Measurements from ENCODE around the gene GNPAT. TPM values are rescaled to one million over a fixed set of nuclear protein-coding genes. Genes with fewer than 3 reads are reported as not detected.
"Not testable (repeated sequence)": the region's sequence is repeated elsewhere in the genome, so short reads cannot be mapped to it uniquely, and the experiment has no call there.

Gene GNPAT
- polyA plus RNA-seq, 1 donor from 2014 or later: 40.1 TPM

- H3K4me3 Mint-ChIP-seq: no peak overlapping the region
- peak overlapping the region in 1 of 3 donors; percentile 39 for H3K27ac Mint-ChIP-seq
- H3K27me3 Mint-ChIP-seq: peaks cover 5% of the 10 kb centered on the region
- H3K4me1 Mint-ChIP-seq: peaks cover 6 to 9% (median 7%) of the 10 kb centered on the region in 3 donors
- H3K36me3 Mint-ChIP-seq: no peaks in the 10 kb centered on the region
- H3K9me3 Mint-ChIP-seq: no peaks in the 10 kb centered on the region
These were observed 33.6 kb upstream of the GNPAT start for GRCh38 chr1:231207437-231207836.

DNA sequence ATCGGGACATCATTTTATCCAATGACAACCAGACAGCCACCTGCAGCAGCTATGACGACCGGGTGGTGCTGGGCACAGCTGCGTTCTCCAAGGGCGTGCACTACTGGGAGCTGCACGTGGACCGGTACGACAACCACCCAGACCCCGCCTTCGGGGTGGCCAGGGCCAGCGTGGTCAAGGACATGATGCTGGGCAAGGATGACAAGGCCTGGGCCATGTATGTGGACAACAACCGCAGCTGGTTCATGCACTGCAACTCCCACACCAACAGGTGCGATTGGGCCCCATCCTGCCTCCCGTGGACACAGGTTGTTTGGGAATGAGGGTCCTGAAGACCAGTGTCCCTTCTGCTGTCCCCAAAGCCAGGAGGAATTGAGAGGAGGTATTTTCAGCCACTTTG, 32.0 kb upstream of the GNPAT start:
- Mint-ChIP-seq H3K9me3 (no peaks in the 10 kb centered on the region), H3K27ac (no peak overlapping the region), H3K4me3 (no peak overlapping the region), H3K4me1 (peaks cover 6 to 9% (median 7%) of the 10 kb centered on the region in 3 donors), H3K36me3 (no peaks in the 10 kb centered on the region), H3K27me3 (peaks cover 5% of the 10 kb centered on the region)

- no peaks in the 10 kb centered on the region for H3K36me3 Mint-ChIP-seq
- H3K4me3 Mint-ChIP-seq: peak overlapping the region in 1 of 4 donors; percentile 58
- H3K27me3 Mint-ChIP-seq: peaks cover under 1% of the 10 kb centered on the region
- H3K27ac Mint-ChIP-seq: no peak overlapping the region
- no peaks in the 10 kb centered on the region for H3K9me3 Mint-ChIP-seq
- peaks cover 6 to 11% (median 7%) of the 10 kb centered on the region in 3 donors for H3K4me1 Mint-ChIP-seq
These were observed 31.5 kb upstream of the GNPAT start for GRCh38 chr1:231209531-231209930.

GRCh38 chr1:231210126-231210525, 30.9 kb upstream of the GNPAT start:
- no peaks in the 10 kb centered on the region for H3K36me3 Mint-ChIP-seq
- no peaks in the 10 kb centered on the region for H3K27me3 Mint-ChIP-seq
- no peaks in the 10 kb centered on the region for H3K9me3 Mint-ChIP-seq
- no peak overlapping the region for H3K27ac Mint-ChIP-seq
- H3K4me3 Mint-ChIP-seq: no peak overlapping the region
- peaks cover 11 to 14% (median 12%) of the 10 kb centered on the region in 3 donors for H3K4me1 Mint-ChIP-seq

DNA sequence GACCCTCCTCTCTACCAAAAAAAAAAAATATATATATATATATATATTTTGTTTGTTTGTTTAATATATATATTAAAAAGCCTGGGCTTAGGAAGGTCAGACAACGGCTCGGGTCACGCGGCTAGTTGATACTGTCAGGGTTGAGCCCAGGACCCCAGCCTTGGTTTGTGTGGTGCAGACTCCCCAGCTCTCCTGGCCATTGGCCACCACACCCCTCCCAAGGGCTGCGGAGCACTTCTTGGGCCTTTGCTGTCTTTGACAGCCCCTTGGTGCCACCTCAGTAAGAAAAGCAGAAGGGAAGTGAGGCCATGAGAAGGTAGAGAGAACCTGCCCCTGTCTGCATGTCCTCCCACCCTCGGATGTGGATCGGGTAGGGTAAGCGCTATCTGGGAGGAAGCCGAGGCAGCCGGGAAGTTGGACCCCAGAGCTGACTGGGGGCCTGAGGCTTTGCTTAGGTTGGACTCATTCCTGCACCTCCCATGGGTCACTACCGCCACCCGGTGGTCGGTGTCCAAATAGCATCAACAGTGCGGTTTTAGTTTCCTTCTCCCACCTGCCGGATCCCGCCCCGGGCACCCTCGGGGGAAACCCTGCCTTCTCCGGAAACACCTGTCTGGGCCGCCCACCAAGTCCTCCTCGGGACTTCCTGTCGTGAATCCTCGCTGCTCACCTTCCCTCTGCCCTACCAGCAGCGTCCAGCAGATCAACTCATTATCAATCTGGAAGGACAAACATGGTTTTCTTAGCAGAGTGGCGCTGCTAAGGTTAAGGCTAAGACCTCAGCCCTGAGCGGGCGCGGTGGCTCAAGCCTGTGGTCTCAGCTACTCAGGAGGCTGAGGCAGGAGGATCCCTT, 29.8 kb upstream of the GNPAT start:
- Mint-ChIP-seq H3K36me3 (no peaks in the 10 kb centered on the region), H3K4me3 (peak overlapping the region; percentile 66 to 94 (median 84)), H3K27ac (peak overlapping the region; percentile 57 to 89 (median 59))

DNA sequence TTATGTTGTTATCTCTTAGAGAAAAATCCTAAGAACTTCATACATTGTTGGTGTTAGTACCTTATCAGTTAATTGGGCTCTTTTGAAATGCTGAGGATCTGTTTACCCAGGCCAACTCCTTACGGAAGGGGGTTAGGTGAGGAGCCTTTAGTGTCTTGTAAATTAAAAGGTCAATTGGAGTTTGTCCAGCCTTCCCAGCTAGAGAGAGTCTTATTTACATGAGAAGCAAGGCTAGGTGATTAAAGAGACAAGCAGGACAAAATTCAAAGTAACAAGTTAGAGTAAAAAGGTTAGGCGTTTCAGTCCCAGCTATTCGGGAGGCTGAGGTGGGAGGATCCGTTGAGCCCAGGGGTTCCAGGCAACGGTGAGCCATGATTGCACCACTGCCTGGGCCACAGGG, 28.7 kb upstream of the GNPAT start:
- H3K27me3 Mint-ChIP-seq: not testable (repeated sequence)
- peak overlapping the region in 1 of 3 donors; percentile 75 for H3K27ac Mint-ChIP-seq

More for the DNA sequence above, 29.8 kb upstream of the GNPAT start:
- Mint-ChIP-seq H3K4me1 (peaks cover 22 to 24% (median 23%) of the 10 kb centered on the region in 3 donors), H3K27me3 (no peaks in the 10 kb centered on the region), H3K9me3 (no peaks in the 10 kb centered on the region)

GRCh38 chr1:231213831-231214573, 27.0 kb upstream of the GNPAT start:
- Mint-ChIP-seq H3K9me3 (no peaks in the 10 kb centered on the region), H3K27me3 (no peaks in the 10 kb centered on the region), H3K27ac (peak overlapping the region in 1 of 3 donors; percentile 84), H3K4me1 (peaks cover 24 to 29% (median 29%) of the 10 kb centered on the region in 3 donors), H3K4me3 (peak overlapping the region in 3 of 4 donors; percentile 12 to 66 (median 59)), H3K36me3 (no peaks in the 10 kb centered on the region)

More for the DNA sequence above, 28.7 kb upstream of the GNPAT start:
- H3K4me1 Mint-ChIP-seq: peaks cover 24 to 26% (median 24%) of the 10 kb centered on the region in 3 donors
- H3K4me3 Mint-ChIP-seq: peak overlapping the region in 2 of 4 donors; percentile 19 to 85
- not testable (repeated sequence) for H3K9me3 Mint-ChIP-seq, H3K36me3 Mint-ChIP-seq

DNA sequence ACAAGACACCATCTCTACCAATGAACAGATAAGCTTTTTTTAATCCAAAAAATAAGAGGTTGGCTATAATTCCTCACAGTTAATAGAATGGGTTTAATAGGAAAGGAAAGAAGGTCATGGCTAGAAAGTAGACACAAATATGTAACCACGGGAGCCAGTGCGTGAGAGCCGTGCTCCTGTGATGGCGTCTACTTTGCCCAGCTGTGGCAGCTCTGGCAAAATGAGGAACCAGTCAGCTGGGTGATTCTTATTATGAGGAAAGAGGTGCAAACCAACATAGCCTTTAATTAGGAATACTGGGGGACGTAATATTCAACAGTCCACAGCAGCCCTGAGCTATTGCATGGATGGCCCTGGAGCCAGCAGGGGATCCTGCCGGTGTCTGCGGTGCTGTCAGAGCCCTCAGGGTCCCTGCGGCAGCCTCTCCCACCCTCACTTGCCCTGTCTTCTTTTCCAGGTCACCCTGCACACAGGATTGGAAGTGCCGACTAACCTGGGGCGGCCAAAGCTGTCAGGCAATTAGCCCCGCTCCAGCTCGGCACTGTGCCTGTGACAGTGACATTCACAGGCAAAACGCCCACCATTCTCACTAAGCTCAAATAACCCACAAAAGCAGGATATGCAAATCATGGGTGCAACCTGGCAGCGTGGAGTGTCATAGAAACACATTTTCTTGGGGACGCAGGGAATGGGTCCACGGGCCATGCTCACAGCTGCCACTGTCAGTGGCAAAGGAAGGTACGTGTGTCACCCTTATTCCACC, 25.9 kb upstream of the GNPAT start:
- no peaks in the 10 kb centered on the region for H3K27me3 Mint-ChIP-seq
- H3K4me3 Mint-ChIP-seq: peak overlapping the region; percentile 66 to 92 (median 84)
- H3K36me3 Mint-ChIP-seq: no peaks in the 10 kb centered on the region
- H3K27ac Mint-ChIP-seq: peak overlapping the region; percentile 26 to 84 (median 68)
- H3K4me1 Mint-ChIP-seq: peaks cover 24 to 29% (median 29%) of the 10 kb centered on the region in 3 donors
- H3K9me3 Mint-ChIP-seq: no peaks in the 10 kb centered on the region

- Mint-ChIP-seq H3K27me3 (no peaks in the 10 kb centered on the region), H3K9me3 (no peaks in the 10 kb centered on the region), H3K27ac (peak overlapping the region in 1 of 3 donors; percentile 84), H3K4me1 (peaks cover 24 to 29% (median 29%) of the 10 kb centered on the region in 3 donors), H3K36me3 (no peaks in the 10 kb centered on the region), H3K4me3 (peak overlapping the region; percentile 66 to 92 (median 84))
These were observed 25.2 kb upstream of the GNPAT start for GRCh38 chr1:231215681-231216385.

DNA sequence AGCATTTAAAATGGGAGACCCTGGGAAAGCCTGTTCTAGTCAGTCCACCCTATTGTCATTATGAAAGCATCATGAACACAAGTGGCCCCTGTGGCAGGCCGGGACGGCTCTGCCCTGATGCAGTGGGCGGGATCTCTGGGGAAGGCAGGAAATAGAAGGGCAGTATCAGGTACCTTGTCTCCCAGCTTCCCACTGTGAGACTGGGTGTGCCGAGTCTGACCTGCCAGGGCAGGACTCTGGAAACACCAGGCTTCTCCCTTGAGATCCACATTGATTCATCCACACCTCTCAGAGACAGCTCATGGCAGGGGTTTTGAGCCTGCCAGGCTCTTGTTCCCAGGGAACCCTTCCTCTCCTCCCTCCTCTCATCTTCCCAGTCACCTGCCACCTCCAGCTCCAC, 24.5 kb upstream of the GNPAT start:
- peaks cover 20 to 26% (median 24%) of the 10 kb centered on the region in 3 donors for H3K4me1 Mint-ChIP-seq

DNA sequence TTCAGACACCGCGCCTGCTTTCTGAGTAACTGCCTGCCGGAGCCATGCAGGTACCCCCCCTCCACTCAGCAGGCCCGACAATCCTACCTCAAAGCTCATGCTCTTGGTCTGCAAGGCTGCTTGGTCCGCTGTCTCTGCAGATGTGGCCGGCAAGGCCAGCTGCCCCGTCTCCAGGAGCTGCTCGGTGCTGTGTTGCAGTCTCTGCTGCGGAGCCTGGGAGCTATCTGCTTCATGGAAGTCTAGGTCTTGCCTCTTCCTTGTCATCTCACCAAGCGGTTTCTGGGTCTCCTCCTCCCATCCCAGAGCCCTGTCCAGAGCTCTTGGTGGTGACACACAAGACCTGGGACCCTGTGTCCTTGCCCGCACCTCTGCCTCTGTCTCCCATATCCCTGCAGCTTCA, 24.0 kb upstream of the GNPAT start:
- H3K27ac Mint-ChIP-seq: peak overlapping the region in 1 of 3 donors; percentile 35
- H3K36me3 Mint-ChIP-seq: no peaks in the 10 kb centered on the region
- no peaks in the 10 kb centered on the region for H3K27me3 Mint-ChIP-seq

More for the DNA sequence above, 24.5 kb upstream of the GNPAT start:
- H3K27ac Mint-ChIP-seq: peak overlapping the region in 1 of 3 donors; percentile 35
- no peaks in the 10 kb centered on the region for H3K36me3 Mint-ChIP-seq
- no peaks in the 10 kb centered on the region for H3K27me3 Mint-ChIP-seq
- no peaks in the 10 kb centered on the region for H3K9me3 Mint-ChIP-seq
- peak overlapping the region in 3 of 4 donors; percentile 66 to 92 (median 90) for H3K4me3 Mint-ChIP-seq

GRCh38 chr1:231218078-231218477, 22.9 kb upstream of the GNPAT start:
- H3K36me3 Mint-ChIP-seq: no peaks in the 10 kb centered on the region
- H3K4me1 Mint-ChIP-seq: peaks cover 17 to 22% (median 20%) of the 10 kb centered on the region in 3 donors
- no peak overlapping the region for H3K27ac Mint-ChIP-seq
- peak overlapping the region in 1 of 4 donors; percentile 52 for H3K4me3 Mint-ChIP-seq
- no peaks in the 10 kb centered on the region for H3K27me3 Mint-ChIP-seq
- no peaks in the 10 kb centered on the region for H3K9me3 Mint-ChIP-seq

More for the DNA sequence above, 24.0 kb upstream of the GNPAT start:
- H3K4me3 Mint-ChIP-seq: peak overlapping the region in 2 of 4 donors; percentile 77
- H3K9me3 Mint-ChIP-seq: no peaks in the 10 kb centered on the region
- peaks cover 18 to 22% (median 20%) of the 10 kb centered on the region in 3 donors for H3K4me1 Mint-ChIP-seq

DNA sequence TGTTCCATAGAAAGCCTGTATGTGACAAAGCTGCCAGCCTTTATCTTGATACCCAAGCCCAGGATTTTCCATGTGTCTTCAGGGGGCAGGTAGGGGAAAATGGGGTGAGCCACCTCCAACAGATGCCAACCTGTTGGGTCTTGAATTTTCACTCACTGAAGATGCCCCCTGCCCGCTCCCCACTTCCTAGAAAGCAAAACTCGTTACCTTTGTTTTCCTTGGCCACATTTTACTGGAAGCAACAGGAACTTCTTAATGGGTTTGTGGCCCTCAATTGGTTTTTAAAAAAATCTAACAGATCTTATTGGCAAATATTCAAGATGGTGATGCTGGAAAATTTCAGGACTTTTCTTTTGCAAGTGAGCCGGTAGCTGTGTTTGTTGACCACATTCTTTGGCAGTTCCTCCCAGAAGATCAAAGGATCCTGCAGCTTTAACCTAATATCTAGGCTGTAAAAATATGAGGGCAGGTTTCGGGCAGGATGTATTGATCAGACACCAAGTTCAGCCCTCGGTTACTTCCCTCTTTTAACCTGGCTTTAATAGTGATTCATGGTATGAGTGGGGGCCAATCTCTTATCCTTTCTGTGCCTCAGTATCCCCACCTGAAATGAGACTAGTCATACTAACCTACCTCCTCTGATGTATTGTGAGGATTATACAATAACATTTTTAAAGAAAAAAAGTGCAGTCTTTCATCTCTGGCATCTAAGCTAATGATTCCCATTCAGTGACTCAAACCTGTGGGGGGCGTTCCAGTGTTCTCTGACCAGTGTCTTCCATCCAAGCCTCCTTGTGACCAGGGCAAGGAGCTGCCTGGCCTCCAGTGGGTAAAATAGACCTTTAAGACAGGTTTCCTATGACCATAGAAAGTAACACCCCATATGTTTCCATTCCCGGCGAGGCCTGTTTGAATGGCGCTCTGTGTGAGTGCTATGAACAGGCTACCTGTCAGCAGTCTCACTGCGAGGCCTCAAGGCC, 21.3 kb upstream of the GNPAT start:
- no peak overlapping the region for H3K27ac Mint-ChIP-seq
- H3K36me3 Mint-ChIP-seq: peaks cover 4% of the 10 kb centered on the region
- H3K4me1 Mint-ChIP-seq: peaks cover 17 to 21% (median 18%) of the 10 kb centered on the region in 3 donors

More for the DNA sequence above, 21.3 kb upstream of the GNPAT start:
- H3K27me3 Mint-ChIP-seq: no peaks in the 10 kb centered on the region
- no peak overlapping the region for H3K4me3 Mint-ChIP-seq
- no peaks in the 10 kb centered on the region for H3K9me3 Mint-ChIP-seq
